GM18502 (cell line): ENCODE results near the gene ABRAXAS1.

ENCODE experiments used
- ATAC-seq: cut with Tn5 transposase; IDR thresholded peaks from one replicate; pipeline ENCODE4 v1.9.1; 2021; ENCODE audit warnings: mild to moderate bottlenecking; ENCODE audit not compliant: unreplicated experiment, poor library complexity

Gene ABRAXAS1

GRCh38 chr4:83455281-83456183, 29.4 kb downstream of the ABRAXAS1 start, which contains the start of the genes HELQ and MRPS18C:
Gene HELQ (minus strand): TSS chr4:83455823. CDS start chr4:83455693, 130 bp downstream.
Gene MRPS18C (plus strand): TSS chr4:83456058. CDS start chr4:83456078, 20 bp downstream.
- ATAC-seq = peak; percentile 94

- ATAC-seq = no peak
Observed at GRCh38 chr4:83454686-83455085, 30.2 kb downstream of the ABRAXAS1 start.

GRCh38 chr4:83449009-83449408, 35.9 kb downstream of the ABRAXAS1 start:
- ATAC-seq = no peak

GRCh38 chr4:83440899-83441298, 44.0 kb downstream of the ABRAXAS1 start:
- peak; percentile 66 for ATAC-seq

GRCh38 chr4:83440148-83440814, 44.6 kb downstream of the ABRAXAS1 start:
- no peak for ATAC-seq

- ATAC-seq = no peak
Observed at GRCh38 chr4:83438719-83439118, 46.2 kb downstream of the ABRAXAS1 start.

GRCh38 chr4:83436680-83437079, 48.2 kb downstream of the ABRAXAS1 start:
- ATAC-seq = no peak

GRCh38 chr4:83431200-83431599, 53.7 kb downstream of the ABRAXAS1 start:
- no peak for ATAC-seq

- ATAC-seq = no peak
Observed at GRCh38 chr4:83418211-83418610, 66.7 kb downstream of the ABRAXAS1 start.

- ATAC-seq = no peak
Observed at GRCh38 chr4:83417566-83417965, 67.3 kb downstream of the ABRAXAS1 start.

GRCh38 chr4:83413676-83414075, 71.2 kb downstream of the ABRAXAS1 start:
- no peak for ATAC-seq
